ENCODE results near the gene SARS1. TPM values are rescaled to one million over a fixed set of nuclear protein-coding genes. Genes with fewer than 3 reads are reported as not detected.
A peak's percentile ranks its signal among the peaks of the same experiment; 100 is the strongest.
"Not testable (repeated sequence)": the region's sequence is repeated elsewhere in the genome, so short reads cannot be mapped to it uniquely, and the experiment has no call there.

Gene SARS1, protein sequence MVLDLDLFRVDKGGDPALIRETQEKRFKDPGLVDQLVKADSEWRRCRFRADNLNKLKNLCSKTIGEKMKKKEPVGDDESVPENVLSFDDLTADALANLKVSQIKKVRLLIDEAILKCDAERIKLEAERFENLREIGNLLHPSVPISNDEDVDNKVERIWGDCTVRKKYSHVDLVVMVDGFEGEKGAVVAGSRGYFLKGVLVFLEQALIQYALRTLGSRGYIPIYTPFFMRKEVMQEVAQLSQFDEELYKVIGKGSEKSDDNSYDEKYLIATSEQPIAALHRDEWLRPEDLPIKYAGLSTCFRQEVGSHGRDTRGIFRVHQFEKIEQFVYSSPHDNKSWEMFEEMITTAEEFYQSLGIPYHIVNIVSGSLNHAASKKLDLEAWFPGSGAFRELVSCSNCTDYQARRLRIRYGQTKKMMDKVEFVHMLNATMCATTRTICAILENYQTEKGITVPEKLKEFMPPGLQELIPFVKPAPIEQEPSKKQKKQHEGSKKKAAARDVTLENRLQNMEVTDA
- 100 to 1,000 TPM in 2 of 4 donors, 10 to 100 TPM in 2; 83.2 to 158 (median 102) TPM for total RNA-seq

DNA sequence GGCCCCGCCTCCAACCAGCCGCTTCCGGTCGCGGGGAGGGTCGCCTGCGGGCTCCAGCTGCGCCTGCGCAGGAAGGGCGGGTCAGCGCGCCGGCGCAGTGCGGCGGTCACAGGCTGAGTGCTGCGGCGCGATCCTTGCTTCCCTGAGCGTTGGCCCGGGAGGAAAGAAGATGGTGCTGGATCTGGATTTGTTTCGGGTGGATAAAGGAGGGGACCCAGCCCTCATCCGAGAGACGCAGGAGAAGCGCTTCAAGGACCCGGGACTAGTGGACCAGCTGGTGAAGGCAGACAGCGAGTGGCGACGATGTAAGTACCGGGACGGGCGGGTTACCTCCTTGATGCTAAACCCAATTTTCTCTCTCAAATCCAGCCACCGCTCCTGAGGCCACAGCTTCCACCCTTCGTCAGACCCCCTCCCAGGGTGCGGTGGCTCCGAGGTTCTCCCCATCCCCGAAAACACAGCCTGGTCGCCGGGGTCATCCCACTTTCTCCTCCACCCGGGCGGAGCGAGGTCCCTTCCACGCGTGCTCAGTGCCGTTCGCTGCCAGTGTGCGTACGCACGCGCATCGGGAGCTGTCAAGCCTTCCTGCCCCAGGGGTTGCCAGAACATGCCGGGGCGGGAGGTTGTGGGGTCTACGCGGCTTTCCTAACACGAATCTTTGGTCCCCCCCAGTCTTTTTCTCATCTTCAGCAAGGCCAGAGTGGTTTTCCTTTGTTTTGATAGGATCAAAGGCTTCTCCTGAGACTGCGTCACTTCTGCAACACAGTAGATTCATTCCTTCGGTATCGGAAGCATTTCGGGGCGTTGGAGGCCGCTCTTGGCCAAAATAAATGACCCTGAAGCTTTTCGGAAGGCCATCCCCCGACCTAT lies at the start of gene SARS1:
SARS1 (plus strand) TSS at position 95 of the 870 bp plus-strand sequence; CDS start at position 170, 75 bp downstream.
- TF ChIP-seq, protein P1, sequence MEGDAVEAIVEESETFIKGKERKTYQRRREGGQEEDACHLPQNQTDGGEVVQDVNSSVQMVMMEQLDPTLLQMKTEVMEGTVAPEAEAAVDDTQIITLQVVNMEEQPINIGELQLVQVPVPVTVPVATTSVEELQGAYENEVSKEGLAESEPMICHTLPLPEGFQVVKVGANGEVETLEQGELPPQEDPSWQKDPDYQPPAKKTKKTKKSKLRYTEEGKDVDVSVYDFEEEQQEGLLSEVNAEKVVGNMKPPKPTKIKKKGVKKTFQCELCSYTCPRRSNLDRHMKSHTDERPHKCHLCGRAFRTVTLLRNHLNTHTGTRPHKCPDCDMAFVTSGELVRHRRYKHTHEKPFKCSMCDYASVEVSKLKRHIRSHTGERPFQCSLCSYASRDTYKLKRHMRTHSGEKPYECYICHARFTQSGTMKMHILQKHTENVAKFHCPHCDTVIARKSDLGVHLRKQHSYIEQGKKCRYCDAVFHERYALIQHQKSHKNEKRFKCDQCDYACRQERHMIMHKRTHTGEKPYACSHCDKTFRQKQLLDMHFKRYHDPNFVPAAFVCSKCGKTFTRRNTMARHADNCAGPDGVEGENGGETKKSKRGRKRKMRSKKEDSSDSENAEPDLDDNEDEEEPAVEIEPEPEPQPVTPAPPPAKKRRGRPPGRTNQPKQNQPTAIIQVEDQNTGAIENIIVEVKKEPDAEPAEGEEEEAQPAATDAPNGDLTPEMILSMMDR (IDR thresholded peaks at IDR 0.05), result no peak
- TF ChIP-seq POLR2A (IDR thresholded peaks at IDR 0.05), result peak; percentile 78 to 81

DNA sequence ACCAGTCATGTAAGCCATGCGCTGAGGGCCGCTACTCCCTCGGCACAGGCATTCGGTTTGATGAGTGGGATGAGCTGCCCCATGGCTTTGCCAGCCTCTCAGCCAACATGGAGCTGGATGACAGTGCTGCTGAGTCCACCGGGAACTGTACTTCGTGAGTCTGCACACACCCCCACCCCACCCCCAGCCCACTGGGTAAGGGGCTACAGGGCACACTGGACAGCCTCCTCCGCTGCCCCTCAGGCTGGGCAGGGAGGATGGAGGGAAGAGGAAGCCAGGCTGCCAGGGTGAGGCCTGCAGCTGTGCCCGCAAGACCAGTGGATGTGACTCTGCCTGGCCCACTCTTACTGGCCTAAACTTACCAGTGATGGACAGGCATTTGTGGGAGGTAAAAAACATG lies 49.2 kb upstream of the SARS1 start:
- TF ChIP-seq, protein P1 (IDR thresholded peaks at IDR 0.05), result no peak
- no peak for TF ChIP-seq POLR2A (IDR thresholded peaks at IDR 0.05)
- Histone ChIP-seq H3K27me3 (no peaks in the 10 kb centered on the region), H3K36me3 (peaks cover 0 to under 1% (median 0%) of the 10 kb centered on the region in 3 donors), H3K9me3 (no peaks in the 10 kb centered on the region), H3K4me3 (no peak overlapping the region), H3K27ac (no peak overlapping the region), H3K4me1 (peaks cover 0 to 7% (median 0%) of the 10 kb centered on the region in 4 donors)
- no peak for DNase-seq

More for the DNA sequence above, at the start of gene SARS1:
- no peaks in the 10 kb centered on the region for H3K9me3 ChIP-seq
- H3K36me3 ChIP-seq, result no peaks in the 10 kb centered on the region
- H3K27me3 ChIP-seq, result no peaks in the 10 kb centered on the region
- peaks cover 0 to 31% (median 4%) of the 10 kb centered on the region in 4 donors for H3K4me1 ChIP-seq
- H3K27ac ChIP-seq, result peak within 1 kb of the TSS; percentile 79 to 91 (median 90)
- peak; percentile 83 to 94 (median 93) for DNase-seq
- peak within 1 kb of the TSS; percentile 59 to 81 (median 75) for H3K4me3 ChIP-seq

DNA sequence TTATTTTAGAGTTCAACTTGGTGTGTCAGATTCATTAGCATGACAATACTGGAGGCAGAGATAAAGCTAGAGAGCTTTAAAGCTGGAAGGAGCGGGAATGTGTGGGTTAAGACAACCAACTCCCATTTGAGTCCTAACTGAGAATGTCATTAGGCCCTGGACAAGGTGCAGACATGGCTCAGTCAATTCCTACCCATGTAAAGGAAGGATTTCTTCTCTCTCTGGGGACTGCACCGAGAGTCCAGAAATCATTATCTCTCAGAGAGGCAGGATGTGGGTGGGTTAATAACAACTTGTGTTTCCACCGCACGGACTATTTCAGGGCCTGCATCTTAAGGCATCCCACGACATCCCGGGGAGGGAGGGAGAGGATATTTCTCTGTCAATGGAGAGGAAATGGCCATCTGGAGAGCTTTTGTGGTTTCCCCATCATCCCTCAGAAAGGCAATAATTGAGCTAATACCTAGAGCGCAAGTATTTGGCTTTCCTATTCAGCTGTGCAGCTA lies 46.7 kb upstream of the SARS1 start:
- DNase-seq, result no peak
- peaks cover 0 to 6% (median 0%) of the 10 kb centered on the region in 3 donors for H3K36me3 ChIP-seq
- H3K4me1 ChIP-seq, result peaks cover 0 to under 1% (median 0%) of the 10 kb centered on the region in 4 donors
- H3K9me3 ChIP-seq, result no peaks in the 10 kb centered on the region
- TF ChIP-seq POLR2A (IDR thresholded peaks at IDR 0.05), result no peak
- TF ChIP-seq, protein P1 (IDR thresholded peaks at IDR 0.05), result no peak
- H3K27me3 ChIP-seq, result no peaks in the 10 kb centered on the region
- H3K4me3 ChIP-seq, result no peak overlapping the region
- no peak overlapping the region for H3K27ac ChIP-seq

DNA sequence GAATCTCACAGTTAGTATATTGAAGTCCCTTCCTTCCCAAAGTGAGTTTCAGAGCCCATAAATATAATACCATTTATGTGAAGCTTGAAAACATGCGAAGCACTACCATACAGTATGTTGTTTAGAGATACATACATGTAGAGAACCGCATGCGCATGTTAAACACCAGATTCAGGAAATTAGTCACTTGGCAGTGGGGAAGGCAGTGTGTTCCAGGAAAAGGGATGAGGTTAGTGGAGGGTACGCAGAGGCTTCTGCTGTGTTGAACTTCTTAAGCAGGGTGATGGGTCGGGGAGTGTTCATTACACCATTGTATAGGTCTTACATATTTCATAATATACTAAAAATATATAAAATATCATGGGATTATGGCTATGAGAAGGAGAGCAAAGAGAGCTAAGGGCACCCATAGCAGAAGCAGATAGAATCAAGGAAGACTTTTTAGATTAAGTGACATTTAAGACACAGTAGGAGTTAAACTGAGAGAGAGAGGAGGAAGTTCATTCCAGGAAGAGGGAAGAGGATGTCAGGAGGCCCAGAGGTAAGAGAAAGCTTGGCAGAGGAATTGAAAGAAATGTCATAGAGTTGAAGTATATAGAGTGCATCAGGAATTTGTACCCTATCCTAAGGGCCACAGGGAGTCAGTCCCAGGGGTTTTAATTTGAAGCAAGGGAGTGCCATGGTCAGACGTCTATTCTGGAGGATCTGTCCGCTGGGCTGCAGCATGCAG lies 43.5 kb upstream of the SARS1 start:
- Histone ChIP-seq H3K36me3 (peaks cover 0 to 6% (median 0%) of the 10 kb centered on the region in 3 donors), H3K4me3 (no peak overlapping the region), H3K27me3 (no peaks in the 10 kb centered on the region), H3K4me1 (no peaks in the 10 kb centered on the region), H3K9me3 (no peaks in the 10 kb centered on the region), H3K27ac (no peak overlapping the region)
- no peak for TF ChIP-seq POLR2A (IDR thresholded peaks at IDR 0.05)
- TF ChIP-seq, protein P1 (IDR thresholded peaks at IDR 0.05), result no peak
- DNase-seq, result no peak

DNA sequence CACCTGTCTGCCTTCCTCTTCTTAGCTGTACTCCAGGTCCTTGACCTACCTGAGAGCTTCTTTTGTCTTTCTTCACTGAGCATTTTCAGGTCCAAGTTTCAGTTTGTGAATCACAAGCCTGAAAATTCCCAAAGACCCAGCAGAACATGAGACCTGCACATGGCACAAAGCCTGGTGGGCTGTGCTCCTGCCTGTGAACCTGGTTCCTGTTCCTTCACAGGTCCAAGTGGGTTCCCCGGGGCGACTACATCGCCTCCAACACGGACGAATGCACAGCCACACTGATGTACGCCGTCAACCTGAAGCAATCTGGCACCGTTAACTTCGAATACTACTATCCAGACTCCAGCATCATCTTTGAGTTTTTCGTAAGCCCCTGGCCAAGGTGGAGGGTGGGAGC lies 42.1 kb upstream of the SARS1 start:
- H3K9me3 ChIP-seq, result no peaks in the 10 kb centered on the region
- H3K27ac ChIP-seq, result no peak overlapping the region
- H3K36me3 ChIP-seq, result peaks cover 0 to 6% (median 0%) of the 10 kb centered on the region in 3 donors
- DNase-seq, result no peak
- no peaks in the 10 kb centered on the region for H3K4me1 ChIP-seq
- no peaks in the 10 kb centered on the region for H3K27me3 ChIP-seq
- H3K4me3 ChIP-seq, result no peak overlapping the region
- TF ChIP-seq POLR2A (IDR thresholded peaks at IDR 0.05), result no peak
- TF ChIP-seq, protein P1 (IDR thresholded peaks at IDR 0.05), result no peak

DNA sequence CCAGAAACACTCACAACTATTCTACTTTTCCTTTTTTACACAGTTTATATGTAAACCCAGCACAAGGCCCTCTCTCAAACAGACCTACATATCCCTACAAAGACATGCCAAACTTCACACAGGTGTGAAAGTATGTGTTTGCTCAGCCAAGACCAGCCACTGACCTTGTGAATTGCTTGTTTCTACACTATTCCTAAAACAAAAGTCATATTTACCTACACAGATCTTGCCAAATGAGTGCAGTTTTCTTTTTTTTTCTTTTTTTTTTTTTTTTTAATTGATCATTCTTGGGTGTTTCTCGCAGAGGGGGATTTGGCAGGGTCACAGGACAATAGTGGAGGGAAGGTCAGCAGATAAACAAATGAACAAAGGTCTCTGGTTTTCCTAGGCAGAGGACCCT lies 37.4 kb upstream of the SARS1 start:
- not testable (repeated sequence) for H3K27me3 ChIP-seq, H3K27ac ChIP-seq, H3K9me3 ChIP-seq, DNase-seq, H3K4me3 ChIP-seq, H3K4me1 ChIP-seq, H3K36me3 ChIP-seq

DNA sequence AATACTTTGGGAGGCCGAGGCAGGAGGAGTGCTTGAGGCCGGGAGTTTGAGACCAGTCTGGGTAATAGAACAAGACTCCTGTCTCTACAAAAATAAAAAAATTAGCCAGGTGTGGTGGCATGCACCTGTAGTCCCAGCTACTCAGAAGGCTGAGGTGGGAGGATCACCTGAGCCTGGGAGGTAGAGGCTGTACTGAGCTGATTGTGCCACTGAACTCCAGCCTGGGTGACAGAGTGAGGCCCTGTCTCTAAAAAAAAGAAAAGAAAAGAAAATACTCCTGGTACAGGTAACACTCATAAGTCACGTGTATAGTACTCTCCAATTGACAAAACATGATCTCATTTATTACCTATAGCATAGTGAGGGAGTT lies 33.0 kb upstream of the SARS1 start:
- H3K4me1 ChIP-seq, H3K36me3 ChIP-seq, H3K4me3 ChIP-seq, DNase-seq, H3K9me3 ChIP-seq, H3K27me3 ChIP-seq: not testable (repeated sequence)
- peak overlapping the region in 2 of 4 donors; percentile 28 to 75 for H3K27ac ChIP-seq

All from Peyer's patch (tissue), 4 donors.